Measurements from ENCODE around the gene GPR150.

The GPR150 gene

GRCh38 chr5:95626701-95627100 is 6.8 kb downstream of the GPR150 start:
- no peak for TF ChIP-seq FOXP2 (optimal IDR thresholded peaks at IDR 0.05; ENCODE audit: borderline replicate concordance, extremely low read depth, extremely low read length, insufficient read depth)
- no peak for TF ChIP-seq REST (IDR thresholded peaks at IDR 0.05; ENCODE audit: insufficient read depth in 1 of 2, low read depth in 2 of 2, low read length in 2 of 2)
- no peak for TF ChIP-seq TAF1 (IDR thresholded peaks at IDR 0.05; ENCODE audit: borderline replicate concordance, insufficient read depth, low read length)
- TF ChIP-seq SIN3A (IDR thresholded peaks at IDR 0.05; ENCODE audit: borderline replicate concordance, insufficient read depth, low read length): no peak
- no peak for TF ChIP-seq POLR2AphosphoS5 (IDR thresholded peaks at IDR 0.05; ENCODE audit: low read depth, low read length)

- no peak for TF ChIP-seq POLR2AphosphoS5 (IDR thresholded peaks at IDR 0.05; ENCODE audit: low read depth, low read length)
- TF ChIP-seq FOXP2 (optimal IDR thresholded peaks at IDR 0.05; ENCODE audit: borderline replicate concordance, extremely low read depth, extremely low read length, insufficient read depth): no peak
- TF ChIP-seq REST (IDR thresholded peaks at IDR 0.05; ENCODE audit: insufficient read depth in 1 of 2, low read depth in 2 of 2, low read length in 2 of 2): no peak
- no peak for TF ChIP-seq TAF1 (IDR thresholded peaks at IDR 0.05; ENCODE audit: borderline replicate concordance, insufficient read depth, low read length)
- no peak for TF ChIP-seq SIN3A (IDR thresholded peaks at IDR 0.05; ENCODE audit: borderline replicate concordance, insufficient read depth, low read length)
Observed at GRCh38 chr5:95627971-95628810, 8.3 kb downstream of the GPR150 start.

- no peak for TF ChIP-seq SIN3A (IDR thresholded peaks at IDR 0.05; ENCODE audit: borderline replicate concordance, insufficient read depth, low read length)
- TF ChIP-seq POLR2AphosphoS5 (IDR thresholded peaks at IDR 0.05; ENCODE audit: low read depth, low read length): no peak
Observed at GRCh38 chr5:95628933-95629332, 9.0 kb downstream of the GPR150 start.

GRCh38 chr5:95630394-95630917 is 10.6 kb downstream of the GPR150 start:
- no peak for TF ChIP-seq TAF1 (IDR thresholded peaks at IDR 0.05; ENCODE audit: borderline replicate concordance, insufficient read depth, low read length)
- no peak for TF ChIP-seq SIN3A (IDR thresholded peaks at IDR 0.05; ENCODE audit: borderline replicate concordance, insufficient read depth, low read length)
- TF ChIP-seq REST (IDR thresholded peaks at IDR 0.05; ENCODE audit: insufficient read depth in 1 of 2, low read depth in 2 of 2, low read length in 2 of 2): no peak
- TF ChIP-seq POLR2AphosphoS5 (IDR thresholded peaks at IDR 0.05; ENCODE audit: low read depth, low read length): no peak
- TF ChIP-seq FOXP2 (optimal IDR thresholded peaks at IDR 0.05; ENCODE audit: borderline replicate concordance, extremely low read depth, extremely low read length, insufficient read depth): no peak

- no peak for TF ChIP-seq SIN3A (IDR thresholded peaks at IDR 0.05; ENCODE audit: borderline replicate concordance, insufficient read depth, low read length)
- no peak for TF ChIP-seq POLR2AphosphoS5 (IDR thresholded peaks at IDR 0.05; ENCODE audit: low read depth, low read length)
- no peak for TF ChIP-seq TAF1 (IDR thresholded peaks at IDR 0.05; ENCODE audit: borderline replicate concordance, insufficient read depth, low read length)
- TF ChIP-seq FOXP2 (optimal IDR thresholded peaks at IDR 0.05; ENCODE audit: borderline replicate concordance, extremely low read depth, extremely low read length, insufficient read depth): no peak
- TF ChIP-seq REST (IDR thresholded peaks at IDR 0.05; ENCODE audit: insufficient read depth in 1 of 2, low read depth in 2 of 2, low read length in 2 of 2): no peak
Observed at GRCh38 chr5:95631255-95631958, 11.5 kb downstream of the GPR150 start.

All from PFSK-1 (cell line).